HG03066 (cell line): ENCODE data around the gene SLC7A14.

Source experiments
- ATAC-seq: cut with Tn5 transposase; IDR thresholded peaks from one replicate; pipeline ENCODE4 v1.9.1; 2021; ENCODE audit warnings: low read depth; ENCODE audit not compliant: unreplicated experiment

The SLC7A14 gene

DNA sequence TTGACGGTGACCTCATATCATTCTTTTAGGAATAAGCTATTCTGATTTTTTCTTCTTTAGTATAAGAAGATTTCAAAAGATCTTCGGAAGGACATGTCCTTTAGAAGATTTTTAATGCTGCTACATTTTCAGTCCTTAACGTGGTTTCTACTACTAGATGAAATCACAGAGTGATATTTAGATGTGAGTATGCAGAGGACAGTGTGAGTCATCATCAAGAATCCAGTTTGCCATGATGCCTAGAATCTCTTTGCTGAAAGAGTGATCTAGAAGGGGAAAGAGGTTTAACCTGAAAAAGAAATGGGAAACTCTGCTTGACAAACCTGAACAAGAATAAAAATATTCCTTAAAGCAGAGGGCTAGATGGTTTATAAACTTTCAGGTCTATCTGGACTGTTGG is 43.2 kb downstream of the SLC7A14 start:
- no peak for ATAC-seq

DNA sequence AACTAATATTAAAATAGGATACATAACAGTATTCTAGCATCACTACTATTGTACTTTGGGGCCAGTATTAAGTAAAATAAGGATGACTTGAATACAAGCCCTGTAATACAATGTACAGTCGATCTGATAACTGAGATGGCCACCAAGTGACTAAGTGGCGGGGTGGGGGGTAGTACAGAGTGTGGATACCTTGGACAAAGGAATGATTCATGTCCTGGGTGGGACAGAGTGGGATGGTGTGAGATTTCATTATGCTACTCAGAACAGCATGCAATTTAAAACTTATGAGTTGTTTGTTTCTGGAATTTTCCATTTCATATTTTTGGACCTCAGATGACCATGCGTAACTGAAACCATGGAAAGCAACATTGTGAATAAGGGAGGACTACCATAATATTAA is 46.0 kb downstream of the SLC7A14 start:
- ATAC-seq: no peak

DNA sequence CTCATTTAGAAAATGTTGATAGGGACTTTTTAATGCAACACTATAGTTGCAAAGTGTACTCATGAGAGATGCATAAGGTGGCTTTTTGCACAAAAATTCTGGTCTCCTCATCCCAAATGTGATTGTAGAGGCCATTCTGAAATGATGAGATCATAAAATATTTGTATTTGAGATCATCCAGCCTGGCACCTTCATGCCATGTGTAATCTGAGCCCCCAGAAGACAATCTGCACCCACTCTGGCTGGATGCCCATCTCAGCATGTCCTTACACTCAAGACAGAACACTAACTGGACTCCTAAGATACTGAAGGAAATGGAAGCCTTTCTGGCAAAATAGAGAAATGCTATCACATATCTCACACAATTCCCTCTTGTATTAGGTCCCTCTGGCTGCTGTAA is 49.2 kb downstream of the SLC7A14 start:
- no peak for ATAC-seq

DNA sequence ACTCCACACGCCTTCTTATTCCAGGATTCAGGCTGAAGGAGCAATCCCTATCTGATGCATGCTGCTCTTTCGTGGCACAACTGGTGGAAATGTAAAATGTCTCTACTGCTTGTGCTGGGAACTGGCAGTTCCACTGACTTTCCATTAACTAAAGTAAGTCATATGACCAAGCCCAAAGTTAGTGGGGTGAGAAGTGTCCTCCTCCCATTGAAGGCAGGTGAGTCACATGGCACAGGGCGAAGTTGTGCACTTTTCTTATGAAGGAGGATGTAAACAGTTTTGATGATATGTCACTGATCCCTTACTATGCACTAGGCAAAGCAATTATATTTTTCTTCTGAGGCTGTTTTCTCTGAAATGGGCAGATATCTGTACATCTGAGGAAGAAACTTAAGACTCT is 51.6 kb downstream of the SLC7A14 start:
- ATAC-seq: no peak

DNA sequence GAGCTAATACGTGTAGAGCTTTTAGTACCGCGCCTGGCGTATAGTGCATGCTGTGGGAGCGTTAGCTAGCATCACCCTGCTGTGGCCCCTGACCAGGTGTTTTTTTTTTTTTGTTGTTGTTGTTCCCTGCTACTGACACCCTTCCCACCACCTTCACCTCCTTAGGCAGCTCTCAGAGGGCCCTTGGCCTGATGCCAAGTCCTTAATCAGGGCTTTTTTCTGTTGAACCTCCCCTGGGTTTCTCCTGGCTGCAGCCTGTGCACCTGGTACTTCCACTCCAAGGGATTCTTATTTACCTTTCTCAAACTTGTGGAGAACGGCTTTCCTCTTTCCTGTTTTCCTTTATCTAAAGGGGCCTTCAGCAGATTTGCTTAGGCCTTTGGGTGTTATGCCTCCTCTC is 53.3 kb downstream of the SLC7A14 start:
- ATAC-seq: no peak

DNA sequence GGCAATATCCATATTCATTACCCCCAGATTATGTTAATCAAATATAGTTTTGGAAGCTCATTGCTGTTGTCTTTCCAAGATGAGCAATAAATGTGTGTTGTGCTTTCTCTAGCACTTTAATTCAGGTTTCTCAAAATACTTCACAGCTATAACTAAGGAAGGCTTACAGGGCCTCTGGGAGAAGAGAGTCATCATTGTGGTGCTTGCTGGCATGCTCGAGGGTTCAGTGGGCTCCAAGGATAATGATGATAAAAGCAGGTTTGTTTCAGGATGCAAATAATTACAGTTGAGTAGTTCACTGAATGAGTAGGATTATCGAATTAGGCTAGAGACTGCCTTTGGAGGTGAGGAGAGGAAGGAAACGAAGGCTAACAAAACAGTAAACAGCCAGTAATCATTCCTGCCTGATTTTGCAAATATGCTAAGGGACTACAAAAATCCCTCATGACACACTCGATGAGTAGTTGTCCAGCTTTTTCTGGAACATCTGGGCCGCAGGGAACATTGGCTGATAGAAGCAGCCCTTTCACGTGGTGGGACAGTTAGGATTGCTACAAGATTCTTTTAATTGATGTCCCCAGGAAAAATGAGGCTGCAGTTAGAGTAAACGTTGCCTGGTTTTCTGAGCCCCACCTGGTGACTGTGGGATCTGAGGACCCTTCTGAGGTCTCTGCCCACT is 54.1 kb downstream of the SLC7A14 start:
- ATAC-seq: no peak

DNA sequence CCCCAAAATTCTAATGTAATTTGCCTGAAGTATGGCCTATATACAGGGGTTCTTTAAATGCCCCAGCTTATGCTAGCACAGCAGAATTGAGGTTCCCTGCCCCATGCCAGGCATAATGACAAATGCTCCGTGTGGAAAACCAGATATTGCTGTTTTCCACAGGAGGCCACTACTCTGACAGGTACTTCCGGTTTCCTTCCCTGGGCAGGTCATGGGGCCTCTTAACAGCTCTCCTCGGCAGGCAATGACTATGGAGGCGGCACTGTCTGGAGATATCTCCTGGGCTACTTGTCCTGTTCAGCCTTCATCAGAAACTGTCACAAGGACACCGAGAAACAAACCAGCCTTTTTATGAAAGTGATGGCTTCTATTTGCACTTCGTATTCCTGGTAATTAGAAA is 54.8 kb downstream of the SLC7A14 start:
- no peak for ATAC-seq

DNA sequence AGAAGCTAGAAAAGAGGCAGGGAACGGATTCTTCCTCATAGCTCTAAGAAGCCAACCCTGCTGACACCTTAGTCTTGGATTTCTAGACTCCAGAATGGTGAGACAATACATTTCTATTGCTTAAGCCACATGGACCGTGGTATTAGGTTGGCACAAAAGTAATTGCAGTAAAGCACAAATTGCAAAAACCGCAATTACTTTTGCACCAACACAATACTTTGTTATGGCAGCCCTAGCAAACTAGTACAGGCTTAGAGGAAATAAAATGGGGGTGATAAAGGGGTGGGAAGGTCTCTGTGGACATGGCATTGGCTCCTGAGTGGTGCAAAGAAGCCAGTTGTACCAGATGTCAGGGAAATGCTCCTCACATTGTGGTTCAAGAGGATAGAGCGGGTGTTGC is 56.0 kb downstream of the SLC7A14 start:
- ATAC-seq: no peak

DNA sequence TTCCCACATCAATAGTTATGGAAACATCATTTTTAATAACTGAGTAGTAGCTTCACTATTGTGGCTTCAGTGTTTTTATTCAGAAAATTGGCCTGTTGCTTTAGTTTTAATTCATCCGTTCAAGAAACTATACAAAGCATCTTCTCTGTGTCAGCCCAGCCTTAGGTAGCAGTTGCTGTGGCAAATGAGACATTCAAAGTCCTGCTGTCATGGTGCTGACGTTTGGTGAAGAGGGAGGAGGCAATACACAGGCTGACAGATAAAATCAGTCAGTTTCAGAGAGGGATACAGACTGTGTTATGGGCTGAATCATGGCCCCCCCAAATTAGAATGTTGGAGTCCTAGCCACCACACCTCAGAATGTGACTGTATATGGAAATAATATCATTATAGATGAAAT is 56.5 kb downstream of the SLC7A14 start:
- no peak for ATAC-seq

DNA sequence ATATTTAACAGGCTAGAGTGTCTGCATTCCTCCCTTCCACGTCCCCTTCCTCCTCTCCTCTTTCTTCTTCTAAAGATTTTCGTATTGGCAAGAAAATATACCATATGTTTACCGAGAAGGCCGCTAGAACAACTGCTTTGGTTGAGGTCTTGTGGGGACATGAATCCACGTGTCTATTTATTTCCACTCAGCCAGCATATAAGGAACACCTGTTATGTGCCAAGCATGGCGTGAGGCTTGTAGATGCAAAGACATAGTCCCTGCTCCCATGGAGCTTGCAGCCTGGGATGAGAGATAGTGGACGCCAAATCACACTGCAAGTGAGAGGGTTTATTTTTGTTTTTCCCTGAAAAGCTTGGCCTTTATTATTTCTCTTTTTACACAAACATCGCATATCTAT is 57.1 kb downstream of the SLC7A14 start:
- ATAC-seq: no peak

DNA sequence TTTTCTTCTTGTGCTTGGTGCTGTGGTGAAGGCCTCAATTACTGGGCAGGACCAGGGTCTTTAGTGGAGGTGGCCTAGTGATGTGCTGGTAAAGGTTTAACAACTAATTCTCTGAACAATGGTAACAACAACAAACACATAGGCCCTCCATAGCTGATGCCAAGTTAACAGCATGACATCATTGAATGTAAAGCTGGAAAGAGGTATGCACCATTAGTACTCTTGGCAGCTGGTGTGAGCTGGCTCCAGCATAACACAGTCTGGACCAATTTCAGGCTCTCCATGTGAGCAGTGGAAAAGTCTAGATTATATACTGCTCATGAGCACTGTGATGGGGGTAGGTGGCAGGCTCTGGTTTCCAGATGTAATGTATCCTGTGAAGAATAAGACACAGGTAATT is 61.8 kb downstream of the SLC7A14 start:
- no peak for ATAC-seq

DNA sequence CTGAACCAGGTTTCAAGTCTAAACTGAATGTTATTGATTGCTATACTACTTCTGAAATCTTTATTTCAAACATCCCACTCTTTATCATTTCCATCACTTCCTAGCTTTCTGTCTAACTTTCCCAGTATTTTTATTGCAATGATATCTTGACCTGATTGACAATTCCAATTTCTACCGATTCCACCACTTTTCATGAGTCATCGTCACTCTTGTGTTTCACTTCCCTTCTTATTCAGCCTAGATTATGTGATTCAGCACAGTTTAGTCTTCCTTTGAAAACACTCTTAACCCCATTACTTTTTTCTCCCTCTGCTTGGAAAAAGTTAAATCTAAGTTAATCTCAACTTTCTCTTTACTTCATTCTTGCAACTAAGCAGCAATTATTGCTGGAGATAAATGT is 62.6 kb downstream of the SLC7A14 start:
- no peak for ATAC-seq

DNA sequence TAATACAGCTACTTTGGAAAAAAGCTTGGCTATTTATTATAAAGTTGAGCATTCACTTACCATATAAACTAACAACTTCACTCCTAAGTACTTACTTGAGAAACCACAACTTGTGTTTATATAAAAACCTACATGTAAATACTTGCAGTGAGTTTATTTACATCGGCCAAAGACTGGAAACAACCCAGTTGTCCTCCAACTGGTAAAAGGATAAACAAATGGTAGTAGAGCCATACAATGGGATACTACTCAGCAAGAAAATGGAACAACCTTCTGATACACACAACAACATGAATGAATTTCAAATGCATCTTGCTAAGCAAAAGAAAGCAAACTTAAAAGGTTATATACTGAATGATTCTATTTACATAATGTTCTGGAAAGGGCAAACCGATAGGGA is 63.7 kb downstream of the SLC7A14 start:
- no peak for ATAC-seq

DNA sequence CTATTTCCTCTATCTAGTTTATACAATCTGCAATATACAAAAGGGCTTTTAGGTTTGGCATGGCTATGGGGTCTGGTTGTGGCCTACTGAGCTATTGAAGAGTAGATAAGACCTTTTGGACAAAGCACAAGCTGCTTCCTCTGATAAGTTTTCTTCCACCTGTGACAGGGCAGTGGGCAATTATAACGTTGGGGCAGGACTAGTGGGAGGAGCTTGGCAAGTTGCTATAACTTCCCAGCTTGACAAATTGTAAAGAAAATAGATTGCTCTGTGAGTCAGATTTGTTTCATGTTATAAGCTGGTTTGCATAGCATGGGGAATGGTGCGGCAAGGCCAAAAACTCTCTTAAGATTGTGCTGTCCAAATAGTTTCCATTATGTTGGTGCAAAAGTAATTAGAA is 64.9 kb downstream of the SLC7A14 start:
- no peak for ATAC-seq

DNA sequence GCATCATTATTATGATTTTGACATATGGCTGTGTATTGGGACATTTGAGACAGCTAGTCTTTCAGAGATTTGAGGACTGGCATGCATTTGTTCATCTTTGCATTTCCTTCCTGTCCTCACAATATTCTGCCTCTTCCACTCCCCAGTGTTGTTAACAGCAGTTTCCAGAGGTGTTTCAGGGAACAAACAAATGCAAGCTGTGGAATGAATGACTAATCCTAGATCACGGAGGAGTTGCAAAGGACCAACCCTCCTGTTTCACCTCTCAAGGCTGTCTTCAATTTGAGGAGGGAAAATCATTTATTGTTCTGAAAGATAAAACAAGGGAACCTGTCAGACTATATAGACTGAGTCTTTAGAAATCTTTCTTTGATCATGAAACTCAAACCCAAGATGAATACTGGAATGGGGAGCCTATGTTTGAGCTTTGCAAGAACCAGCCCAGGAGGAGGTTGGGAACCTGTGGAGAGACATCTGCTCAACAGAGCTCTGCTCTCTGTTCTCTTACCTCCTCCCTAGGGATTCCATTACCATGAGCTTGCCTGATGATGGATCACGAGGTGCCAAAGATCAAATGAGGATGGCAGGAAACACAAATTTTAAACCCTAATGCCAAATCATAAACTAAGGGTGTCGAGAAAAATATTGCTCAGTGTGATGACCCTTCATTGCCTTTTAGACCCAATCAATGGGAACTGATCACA is 68.5 kb downstream of the SLC7A14 start:
- ATAC-seq: no peak

DNA sequence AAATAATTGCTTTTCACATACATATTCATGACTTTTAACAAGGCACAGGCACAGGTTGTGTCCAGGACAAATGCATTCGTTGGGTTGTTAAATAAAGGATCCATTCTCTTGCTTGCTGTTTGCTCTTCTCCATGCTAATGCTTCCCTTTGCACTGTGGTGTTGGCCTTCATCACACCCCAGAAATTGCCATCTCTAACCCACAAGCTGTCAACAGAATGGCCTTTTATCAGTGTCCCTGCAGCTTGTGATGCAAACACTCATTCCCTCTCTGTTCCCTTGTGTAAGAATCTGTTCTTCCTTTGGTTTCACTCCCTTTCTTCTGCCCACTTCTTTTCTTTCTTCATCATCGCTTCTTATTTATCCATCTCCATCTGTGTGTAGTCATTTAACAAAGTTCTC is 72.2 kb downstream of the SLC7A14 start:
- ATAC-seq: no peak

DNA sequence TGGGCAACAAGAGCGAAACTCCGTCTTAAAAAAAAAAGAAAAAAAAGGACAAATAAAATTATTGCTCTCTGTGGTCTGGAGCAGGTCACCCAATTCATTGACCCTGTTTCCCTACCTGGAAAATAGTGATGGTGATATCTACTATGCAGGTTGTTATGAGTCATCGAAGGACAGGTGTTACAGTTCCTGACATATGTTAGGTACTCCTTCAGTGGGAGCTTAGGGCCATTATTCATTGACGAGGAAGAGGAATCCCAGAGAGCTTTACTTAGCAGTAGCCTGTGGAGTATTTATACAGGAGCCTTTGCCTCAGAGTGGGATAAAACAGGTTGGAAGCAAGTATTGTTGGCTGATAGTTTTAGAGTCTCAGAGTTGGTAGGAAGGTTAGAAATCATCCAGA is 74.5 kb downstream of the SLC7A14 start:
- ATAC-seq: no peak

DNA sequence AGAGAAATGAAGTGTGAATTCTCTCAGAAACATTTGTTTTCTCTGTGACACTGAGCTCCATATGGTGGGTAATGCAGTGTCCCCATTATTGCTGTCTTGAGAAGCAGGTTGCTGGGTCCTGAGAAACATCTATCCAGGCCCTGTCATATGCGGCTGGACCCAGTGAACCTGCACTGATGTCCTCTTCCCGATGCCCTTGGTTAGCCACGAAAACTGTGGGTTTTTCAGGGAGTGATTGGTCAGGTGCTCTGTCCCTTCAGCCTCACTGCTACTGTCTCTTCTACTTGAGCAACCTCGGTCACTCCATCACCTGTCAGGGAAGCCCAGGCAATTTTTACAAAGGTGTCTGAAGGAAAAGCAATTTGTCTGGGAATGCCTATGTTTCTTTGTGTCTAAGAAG is 77.0 kb downstream of the SLC7A14 start:
- ATAC-seq: no peak

DNA sequence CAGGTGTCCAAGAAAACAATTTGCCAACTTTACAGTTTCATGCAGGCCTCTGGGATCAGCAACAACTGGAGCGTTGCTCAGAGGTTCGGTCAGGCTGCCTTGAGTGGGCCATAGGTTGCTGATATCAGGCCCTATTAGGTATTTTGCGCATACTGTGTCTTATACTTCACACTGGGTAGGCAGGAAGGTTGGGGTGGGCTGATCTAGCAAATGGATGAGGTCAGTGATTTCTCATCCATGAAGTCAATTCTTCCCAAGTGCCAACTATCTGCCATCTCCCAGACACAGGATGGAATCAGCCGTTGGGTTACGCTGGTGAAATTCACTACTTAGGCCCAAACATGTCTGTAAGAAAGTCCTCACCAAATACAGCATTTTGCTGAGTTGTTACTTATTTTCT is 77.6 kb downstream of the SLC7A14 start:
- ATAC-seq: no peak

DNA sequence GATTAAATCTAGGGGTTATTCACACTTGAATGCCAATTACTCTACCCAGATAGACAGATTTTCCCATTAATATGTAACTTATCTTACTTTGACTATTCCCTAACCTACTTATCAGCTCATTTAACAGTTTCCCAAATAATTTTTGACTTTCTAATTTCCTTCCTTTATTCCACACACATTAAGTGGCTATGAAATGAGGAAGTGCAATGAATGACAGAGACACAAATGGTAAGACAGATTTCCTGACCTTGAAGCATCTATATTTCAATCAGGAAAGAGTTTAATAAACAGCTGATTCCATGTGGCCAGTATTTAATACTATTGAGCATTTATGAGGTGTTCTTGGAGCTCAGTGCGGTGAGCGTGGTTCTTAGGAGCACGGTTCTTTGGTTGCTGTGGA is 78.8 kb downstream of the SLC7A14 start:
- ATAC-seq: no peak

DNA sequence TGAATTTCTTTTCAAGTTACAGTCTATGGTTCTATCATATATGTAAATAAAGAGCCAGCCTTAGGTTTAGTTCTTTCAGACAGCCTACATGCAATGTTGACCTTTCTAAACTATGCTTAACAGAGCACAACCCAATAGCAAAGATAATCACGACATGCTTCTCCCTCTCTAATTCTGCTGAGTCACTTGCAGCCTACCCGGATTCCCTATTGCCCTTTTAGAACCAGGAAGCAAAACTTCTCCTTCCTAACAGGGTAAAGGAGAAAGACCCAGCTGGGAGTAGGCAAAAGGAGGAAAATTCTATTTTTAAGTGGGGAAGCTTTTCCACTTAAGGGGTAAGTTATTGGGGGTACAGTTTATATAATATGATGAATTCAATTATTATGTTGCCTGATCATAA is 79.3 kb downstream of the SLC7A14 start:
- ATAC-seq: no peak

DNA sequence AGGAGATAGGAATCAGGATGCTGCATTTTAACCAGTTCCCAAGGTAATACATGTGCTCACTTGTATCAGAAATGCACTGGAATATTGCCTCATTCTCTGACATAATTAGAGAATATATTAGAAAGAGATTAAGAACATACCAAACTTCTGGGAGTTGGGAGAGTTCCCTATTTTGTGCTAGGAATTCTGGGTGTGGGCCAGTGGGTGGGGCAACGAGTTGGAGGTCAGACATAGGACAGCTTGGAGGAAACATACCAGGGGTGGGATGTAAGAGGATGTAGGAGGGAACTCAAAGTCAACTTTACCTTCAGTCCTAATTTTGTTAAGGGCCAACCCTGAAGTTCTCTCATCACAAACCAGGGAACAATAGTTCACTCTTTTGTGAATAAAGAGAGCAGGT is 83.6 kb downstream of the SLC7A14 start:
- no peak for ATAC-seq

DNA sequence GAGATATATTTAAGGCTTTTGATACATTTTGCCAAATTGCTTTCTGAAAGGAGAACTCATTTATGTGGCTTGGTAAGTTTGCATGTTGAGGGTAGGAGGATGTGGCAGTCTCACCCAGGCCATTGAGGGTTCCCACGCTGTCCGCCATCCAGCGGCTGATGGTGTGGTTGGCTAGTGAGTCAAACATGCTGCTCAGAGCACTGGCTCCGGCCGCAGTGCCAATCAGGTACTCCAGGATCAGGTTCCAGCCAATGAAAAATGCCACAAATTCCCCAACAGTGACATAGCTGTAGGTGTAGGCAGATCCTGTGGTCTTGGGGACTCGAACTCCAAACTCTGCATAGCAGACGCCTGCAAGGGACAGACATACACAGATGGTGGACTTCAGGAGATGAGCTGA is 84.9 kb downstream of the SLC7A14 start:
- no peak for ATAC-seq
